Measurements from ENCODE around the gene AP1M1.
A peak's percentile ranks its signal among the peaks of the same experiment; 100 is the strongest.

The AP1M1 gene

DNA sequence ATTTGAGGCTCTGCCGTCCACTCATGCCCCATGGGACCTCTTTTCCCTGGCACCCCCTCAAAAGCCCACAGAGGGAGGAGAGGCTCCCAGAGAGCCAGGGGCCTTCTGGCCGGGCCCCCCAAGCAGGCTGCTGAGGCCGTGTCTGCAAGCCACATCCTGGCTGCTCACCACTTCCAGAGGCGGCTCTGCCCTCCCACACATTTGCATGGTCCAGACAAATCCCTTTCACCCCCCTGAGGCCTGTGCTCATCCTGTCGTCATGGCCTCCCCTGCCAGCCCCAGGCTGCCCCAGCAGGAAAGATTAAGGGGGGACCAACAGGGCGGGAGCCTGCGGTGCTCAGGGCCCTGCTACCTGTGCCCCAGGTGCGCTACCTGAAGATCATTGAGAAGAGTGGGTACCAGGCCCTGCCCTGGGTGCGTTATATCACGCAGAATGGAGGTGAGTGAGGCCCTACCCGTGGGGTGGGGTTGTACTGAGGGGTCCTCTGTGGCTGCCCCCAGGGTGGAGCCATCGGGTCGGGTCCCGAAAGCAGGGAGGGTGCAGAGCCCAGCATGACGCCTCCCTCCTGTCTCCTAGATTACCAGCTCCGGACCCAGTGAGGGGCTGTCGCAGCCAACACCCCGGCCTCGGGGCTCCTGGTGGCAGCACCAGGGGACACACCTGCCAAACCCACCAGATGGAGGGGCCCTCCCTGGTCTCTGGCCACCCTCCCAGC, 36.3 kb downstream of the AP1M1 start:
- DNase-seq: no peak

GRCh38 chr19:16234552-16235445, 37.1 kb downstream of the AP1M1 start:
- DNase-seq: no peak

- DNase-seq: no peak
Observed at GRCh38 chr19:16235811-16236652, 38.3 kb downstream of the AP1M1 start.

DNA sequence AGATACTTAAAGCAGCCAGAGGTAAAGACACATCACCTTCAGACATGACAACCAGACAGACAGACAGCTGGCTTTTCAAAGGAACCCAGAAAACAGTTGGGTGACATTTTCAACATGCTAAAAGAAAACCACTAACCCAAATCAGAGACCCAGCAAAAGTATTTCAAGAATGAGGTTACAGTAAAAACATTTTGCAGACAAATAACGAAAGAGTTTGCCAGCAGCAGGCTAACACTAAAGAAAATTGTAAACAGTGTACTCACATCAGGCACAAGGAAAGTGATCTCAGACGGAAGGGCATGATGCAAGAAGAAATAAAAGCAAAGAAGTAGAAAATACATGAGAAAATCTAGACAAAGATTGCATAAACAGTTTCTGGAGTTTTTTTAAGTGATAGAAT, 46.4 kb downstream of the AP1M1 start:
- no peak for DNase-seq

- DNase-seq: peak; percentile 92
Observed at GRCh38 chr19:16247353-16248182, 49.9 kb downstream of the AP1M1 start.

GRCh38 chr19:16248380-16249023, 50.8 kb downstream of the AP1M1 start:
- DNase-seq: no peak

GRCh38 chr19:16249826-16250404, 52.2 kb downstream of the AP1M1 start:
- no peak for DNase-seq

- no peak for DNase-seq
Observed at GRCh38 chr19:16252459-16253205, 54.9 kb downstream of the AP1M1 start.

GRCh38 chr19:16254851-16255408, 57.2 kb downstream of the AP1M1 start:
- no peak for DNase-seq

GRCh38 chr19:16257509-16258002, 59.8 kb downstream of the AP1M1 start:
- DNase-seq: no peak

DNA sequence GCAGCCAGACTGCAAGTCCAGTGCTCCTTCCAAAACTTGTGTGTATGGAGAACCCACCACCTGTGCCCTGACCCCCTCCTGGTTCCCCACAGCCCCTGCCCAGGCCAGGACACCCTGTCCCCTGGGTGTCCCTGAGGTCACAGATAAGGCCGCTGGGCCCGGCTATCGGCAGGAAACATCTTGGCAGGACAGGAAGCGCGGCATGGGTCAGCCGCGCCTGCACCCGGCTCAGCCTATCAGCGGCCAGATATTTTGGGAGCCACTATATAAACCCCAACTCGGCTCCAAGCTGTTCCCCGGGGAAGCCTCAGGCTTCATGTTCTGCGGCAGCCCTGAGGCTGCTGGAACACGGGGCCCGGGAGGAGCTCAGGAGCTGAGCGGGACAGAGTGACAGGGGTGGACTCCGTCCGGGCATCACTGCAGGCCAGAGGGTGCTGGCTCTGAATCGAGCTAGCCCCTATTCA, 60.8 kb downstream of the AP1M1 start:
- no peak for DNase-seq

- DNase-seq: no peak
Observed at GRCh38 chr19:16259385-16260159, 61.9 kb downstream of the AP1M1 start.

GRCh38 chr19:16260160-16260811, 62.6 kb downstream of the AP1M1 start:
- DNase-seq: no peak

DNA sequence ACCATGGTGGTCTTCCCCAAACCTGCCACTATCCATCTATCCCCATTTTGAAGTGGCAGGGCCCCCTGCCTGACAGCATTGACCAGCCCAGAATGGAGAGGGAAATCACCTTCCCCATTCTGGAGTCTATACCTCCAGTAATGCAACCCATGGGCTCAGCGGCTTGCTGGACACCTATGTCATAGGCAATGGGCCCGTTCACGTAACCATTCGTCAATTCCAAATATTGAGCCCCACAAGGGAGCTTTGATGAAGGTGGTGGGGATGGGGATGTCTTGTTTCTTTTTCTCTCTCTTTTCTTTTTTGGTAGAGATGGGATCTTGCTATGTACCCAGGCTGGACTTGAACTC, 63.1 kb downstream of the AP1M1 start:
- no peak for DNase-seq

GRCh38 chr19:16261584-16262368, 64.1 kb downstream of the AP1M1 start:
- no peak for DNase-seq

- DNase-seq: no peak
Observed at GRCh38 chr19:16262618-16263017, 64.9 kb downstream of the AP1M1 start.

- DNase-seq: no peak
Observed at GRCh38 chr19:16263141-16263761, 65.5 kb downstream of the AP1M1 start.
